K562 (cell line): ENCODE measurements around the gene RAD52. TPM values are rescaled to one million over a fixed set of nuclear protein-coding genes. Genes with fewer than 3 reads are reported as not detected.

Experiments
- KDM1A ChIP-seq, 2 experiments: fragments of 450-650 bp; IDR thresholded peaks; 2 replicates each; pipeline ENCODE4 v1.6.1; 2016; ENCODE audit warnings: mild to moderate bottlenecking in 2 of 2
- MXI1 ChIP-seq: IDR thresholded peaks from 2 replicates; pipeline ENCODE4 v1.6.1; 2011; ENCODE audit warnings: low read depth, mild to moderate bottlenecking, improper control_type of control experiment, low read length
- NFRKB ChIP-seq: fragments of 450-650 bp; IDR thresholded peaks from 2 replicates; pipeline ENCODE4 v1.6.1; 2016; ENCODE audit warnings: low read depth
- RBM22 ChIP-seq: fragments of 200-400 bp; formaldehyde crosslinking; IDR thresholded peaks from 2 replicates; pipeline ENCODE4 v1.6.1; 2018; ENCODE audit warnings: low read length, low read depth; ENCODE audit not compliant: poor library complexity, severe bottlenecking
- SMARCA4 ChIP-seq: fragments of 450-650 bp; IDR thresholded peaks from 2 replicates; pipeline ENCODE4 v1.6.1; 2016
- ZKSCAN8 ChIP-seq: fragments of 200-800 bp; sonication (Bioruptor generic); IDR thresholded peaks from 2 replicates; pipeline ENCODE4 v1.6.1; 2016; ENCODE audit warnings: missing genetic modification characterization, missing compliant biosample characterization
- ZNF57 ChIP-seq: fragments of 450-650 bp; formaldehyde crosslinking; IDR thresholded peaks from 2 replicates; pipeline ENCODE4 v1.4.0; 2020; ENCODE audit warnings: mild to moderate bottlenecking, moderate library complexity
- ZNF764 ChIP-seq: fragments of 250-450 bp; sonication (Bioruptor Pico); IDR thresholded peaks from 2 replicates; pipeline ENCODE4 v1.4.0; 2020; ENCODE audit warnings: low read depth, mild to moderate bottlenecking, moderate library complexity
- polyA plus RNA-seq, 8 experiments: library from polyadenylated mRNA; depleted of rRNA in 4 of 8; stranded (reverse) in 5 of 8; unstranded in 3 of 8; fragments of >200 nt; fragmentation: Nextera tagmentation in 2 of 8; fragmentation: Illumina TruSeq in 1 of 8; extraction: Ambion mirVana in 2 of 8; extraction: Trizol in 1 of 8; gene quantifications; 2 replicates each; pipeline versions ENCODE4 v1.2.1 to v1.2.3, GENCODE V29; 2011 to 2014; ENCODE audit warnings: inconsistent platforms in 1 of 8, missing spikeins in 1 of 8
- total RNA-seq, 7 experiments: library from RNA; depleted of rRNA in 6 of 7; stranded (reverse); fragments of >200 nt in 6 of 7; fragmentation: Illumina TruSeq in 2 of 7; extraction: Trizol in 2 of 7; gene quantifications; 2 replicates each; pipeline versions ENCODE4 v1.2.1 to v1.2.3, GENCODE V29; 2011 to 2021; ENCODE audit warnings: low replicate concordance in 1 of 7
- TF ChIP-seq, protein P1 (sequence below): fragments of 450-650 bp; formaldehyde crosslinking; IDR thresholded peaks from 2 replicates; pipeline ENCODE4 v1.4.0; 2020; ENCODE audit warnings: mild to moderate bottlenecking, moderate library complexity
- TF ChIP-seq, protein P2 (sequence below): fragments of 250-450 bp; sonication (Bioruptor Pico); IDR thresholded peaks from 2 replicates; pipeline ENCODE4 v1.8.0; 2022; ENCODE audit warnings: inconsistent platforms

RAD52 gene
- total and polyA plus RNA-seq, 9 of the 15 experiments (the other 6 are each of a cell fraction or from before 2014, with no cell fraction given): 1.3 to 15.9 (median 9.3) TPM

DNA sequence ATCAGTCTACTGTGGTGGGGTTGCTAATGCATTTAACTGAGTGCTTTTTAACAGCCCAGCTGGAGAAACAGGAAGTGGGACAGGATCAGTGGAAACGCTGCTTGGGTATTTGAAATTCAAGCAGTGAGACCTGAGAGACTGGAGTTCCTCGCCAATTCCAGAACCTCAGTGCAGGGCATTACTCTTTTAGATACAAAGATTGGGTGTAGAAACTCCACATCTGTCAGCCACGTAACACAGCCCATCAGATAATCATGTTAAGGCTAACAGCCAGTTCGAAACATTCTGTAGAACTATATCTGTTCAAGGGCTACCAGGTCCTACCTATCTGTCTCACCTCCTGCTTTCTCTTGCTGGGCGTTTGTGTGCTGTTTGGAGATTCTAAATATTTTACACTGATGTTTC lies 45.5 kb downstream of the RAD52 start (continued):
- TF ChIP-seq, protein P1, sequence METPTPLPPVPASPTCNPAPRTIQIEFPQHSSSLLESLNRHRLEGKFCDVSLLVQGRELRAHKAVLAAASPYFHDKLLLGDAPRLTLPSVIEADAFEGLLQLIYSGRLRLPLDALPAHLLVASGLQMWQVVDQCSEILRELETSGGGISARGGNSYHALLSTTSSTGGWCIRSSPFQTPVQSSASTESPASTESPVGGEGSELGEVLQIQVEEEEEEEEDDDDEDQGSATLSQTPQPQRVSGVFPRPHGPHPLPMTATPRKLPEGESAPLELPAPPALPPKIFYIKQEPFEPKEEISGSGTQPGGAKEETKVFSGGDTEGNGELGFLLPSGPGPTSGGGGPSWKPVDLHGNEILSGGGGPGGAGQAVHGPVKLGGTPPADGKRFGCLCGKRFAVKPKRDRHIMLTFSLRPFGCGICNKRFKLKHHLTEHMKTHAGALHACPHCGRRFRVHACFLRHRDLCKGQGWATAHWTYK: no peak
- TF ChIP-seq MXI1 (0 out of 2 replicates have a peak, but pooled peaks have one; percentile 12), ZNF764 (CRISPR knock-in tag) (no peak), ZKSCAN8 (CRISPR knock-in tag) (no peak), ZNF57 (CRISPR knock-in tag) (no peak), RBM22 (no peak), KDM1A (IDR thresholded peaks at IDR 0.05) (no peak), SMARCA4 (0 out of 2 replicates have a peak, but pooled peaks have one; percentile 14), NFRKB (no peak)
- TF ChIP-seq, protein P2, sequence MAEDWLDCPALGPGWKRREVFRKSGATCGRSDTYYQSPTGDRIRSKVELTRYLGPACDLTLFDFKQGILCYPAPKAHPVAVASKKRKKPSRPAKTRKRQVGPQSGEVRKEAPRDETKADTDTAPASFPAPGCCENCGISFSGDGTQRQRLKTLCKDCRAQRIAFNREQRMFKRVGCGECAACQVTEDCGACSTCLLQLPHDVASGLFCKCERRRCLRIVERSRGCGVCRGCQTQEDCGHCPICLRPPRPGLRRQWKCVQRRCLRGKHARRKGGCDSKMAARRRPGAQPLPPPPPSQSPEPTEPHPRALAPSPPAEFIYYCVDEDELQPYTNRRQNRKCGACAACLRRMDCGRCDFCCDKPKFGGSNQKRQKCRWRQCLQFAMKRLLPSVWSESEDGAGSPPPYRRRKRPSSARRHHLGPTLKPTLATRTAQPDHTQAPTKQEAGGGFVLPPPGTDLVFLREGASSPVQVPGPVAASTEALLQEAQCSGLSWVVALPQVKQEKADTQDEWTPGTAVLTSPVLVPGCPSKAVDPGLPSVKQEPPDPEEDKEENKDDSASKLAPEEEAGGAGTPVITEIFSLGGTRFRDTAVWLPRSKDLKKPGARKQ: no peak
